ENCODE results near the gene HSF4. TPM values are rescaled to one million over a fixed set of nuclear protein-coding genes. Genes with fewer than 3 reads are reported as not detected.

Gene HSF4
- total and polyA plus RNA-seq, 2 donors, result 4.5 to 75.2 TPM

- WGBS, result 94% methylated on average over 16 of the region's 16 CpGs
- H3K27ac ChIP-seq (ENCODE audit: low read depth), result no peak overlapping the region
These were observed 15.6 kb downstream of the HSF4 start for GRCh38 chr16:67180166-67180565.

GRCh38 chr16:67181346-67181745 lies 16.8 kb downstream of the HSF4 start:
- no peak for DNase-seq (ENCODE audit: extremely low spot score)
- Histone ChIP-seq H3K4me3 (ENCODE audit: low read depth, low read length) (no peak overlapping the region), H3K4me1 (ENCODE audit: insufficient read depth) (no peaks in the 10 kb centered on the region), H3K36me3 (ENCODE audit: insufficient read depth) (no peaks in the 10 kb centered on the region), H3K27ac (ENCODE audit: low read depth) (no peak overlapping the region)
- 24% methylated on average over 2 of the region's 2 CpGs for WGBS

More at GRCh38 chr16:67180166-67180565, 15.6 kb downstream of the HSF4 start:
- no peaks in the 10 kb centered on the region for H3K4me1 ChIP-seq (ENCODE audit: insufficient read depth)
- no peak for DNase-seq (ENCODE audit: extremely low spot score)
- H3K4me3 ChIP-seq (ENCODE audit: low read depth, low read length), result no peak overlapping the region
- H3K36me3 ChIP-seq (ENCODE audit: insufficient read depth), result no peaks in the 10 kb centered on the region

- no peak overlapping the region for H3K27ac ChIP-seq (ENCODE audit: low read depth)
- no peak overlapping the region for H3K4me3 ChIP-seq (ENCODE audit: low read depth, low read length)
- DNase-seq (ENCODE audit: extremely low spot score), result no peak
- H3K36me3 ChIP-seq (ENCODE audit: insufficient read depth), result no peaks in the 10 kb centered on the region
- WGBS, result 90% methylated on average over 2 of the region's 2 CpGs
- H3K4me1 ChIP-seq (ENCODE audit: insufficient read depth), result no peaks in the 10 kb centered on the region
These were observed 17.7 kb downstream of the HSF4 start for GRCh38 chr16:67182288-67182687.

GRCh38 chr16:67183284-67183626 lies 18.7 kb downstream of the HSF4 start:
- H3K4me1 ChIP-seq (ENCODE audit: insufficient read depth), result no peaks in the 10 kb centered on the region
- no peak for DNase-seq (ENCODE audit: extremely low spot score)
- no peak overlapping the region for H3K27ac ChIP-seq (ENCODE audit: low read depth)
- 6% methylated on average over 11 of the region's 11 CpGs for whole genome bisulfite sequencing
- no peaks in the 10 kb centered on the region for H3K36me3 ChIP-seq (ENCODE audit: insufficient read depth)
- no peak overlapping the region for H3K4me3 ChIP-seq (ENCODE audit: low read depth, low read length)

GRCh38 chr16:67183627-67184452 lies 19.3 kb downstream of the HSF4 start, which contains the start of gene MATCAP1:
TSS of gene MATCAP1 (minus strand) at chr16:67183963. CDS start at chr16:67180610, 3,353 bp downstream.
- under 1% methylated on average over 77 of the region's 77 CpGs for WGBS
- H3K27ac ChIP-seq (ENCODE audit: low read depth), result peak within 1 kb of the TSS; percentile 94
- H3K4me1 ChIP-seq (ENCODE audit: insufficient read depth), result no peaks in the 10 kb centered on the region
- peak within 1 kb of the TSS; percentile 46 for H3K4me3 ChIP-seq (ENCODE audit: low read depth, low read length)
- H3K36me3 ChIP-seq (ENCODE audit: insufficient read depth), result no peaks in the 10 kb centered on the region
- DNase-seq (ENCODE audit: extremely low spot score), result peak; percentile 96

GRCh38 chr16:67184453-67184994 lies 20.0 kb downstream of the HSF4 start:
- Histone ChIP-seq H3K4me3 (ENCODE audit: low read depth, low read length) (peak overlapping the region; percentile 46), H3K36me3 (ENCODE audit: insufficient read depth) (no peaks in the 10 kb centered on the region), H3K4me1 (ENCODE audit: insufficient read depth) (no peaks in the 10 kb centered on the region), H3K27ac (ENCODE audit: low read depth) (peak overlapping the region; percentile 94)
- DNase-seq (ENCODE audit: extremely low spot score), result no peak
- 5% methylated on average over 59 of the region's 59 CpGs for WGBS

GRCh38 chr16:67184995-67185650 lies 20.6 kb downstream of the HSF4 start:
- Histone ChIP-seq H3K27ac (ENCODE audit: low read depth) (no peak overlapping the region), H3K4me1 (ENCODE audit: insufficient read depth) (no peaks in the 10 kb centered on the region), H3K4me3 (ENCODE audit: low read depth, low read length) (no peak overlapping the region), H3K36me3 (ENCODE audit: insufficient read depth) (no peaks in the 10 kb centered on the region)
- no peak for DNase-seq (ENCODE audit: extremely low spot score)
- 11% methylated on average over 43 of the region's 43 CpGs for WGBS

- no peak for DNase-seq (ENCODE audit: extremely low spot score)
- no peaks in the 10 kb centered on the region for H3K36me3 ChIP-seq (ENCODE audit: insufficient read depth)
- no peak overlapping the region for H3K27ac ChIP-seq (ENCODE audit: low read depth)
- H3K4me3 ChIP-seq (ENCODE audit: low read depth, low read length), result no peak overlapping the region
- WGBS, result 11% methylated on average over 12 of the region's 12 CpGs
- H3K4me1 ChIP-seq (ENCODE audit: insufficient read depth), result no peaks in the 10 kb centered on the region
These were observed 21.1 kb downstream of the HSF4 start for GRCh38 chr16:67185651-67186134.

GRCh38 chr16:67186550-67186950 lies 22.0 kb downstream of the HSF4 start:
- Histone ChIP-seq H3K4me1 (ENCODE audit: insufficient read depth) (no peaks in the 10 kb centered on the region), H3K27ac (ENCODE audit: low read depth) (no peak overlapping the region), H3K4me3 (ENCODE audit: low read depth, low read length) (no peak overlapping the region), H3K36me3 (ENCODE audit: insufficient read depth) (no peaks in the 10 kb centered on the region)
- no peak for DNase-seq (ENCODE audit: extremely low spot score)
- WGBS, result 42% methylated on average over 5 of the region's 5 CpGs

- WGBS, result 83% methylated on average over 26 of the region's 26 CpGs
- no peak for DNase-seq (ENCODE audit: extremely low spot score)
- H3K36me3 ChIP-seq (ENCODE audit: insufficient read depth), result no peaks in the 10 kb centered on the region
- H3K4me1 ChIP-seq (ENCODE audit: insufficient read depth), result no peaks in the 10 kb centered on the region
- H3K27ac ChIP-seq (ENCODE audit: low read depth), result no peak overlapping the region
- no peak overlapping the region for H3K4me3 ChIP-seq (ENCODE audit: low read depth, low read length)
These were observed 22.8 kb downstream of the HSF4 start for GRCh38 chr16:67187175-67187890.

GRCh38 chr16:67188323-67188722 lies 23.8 kb downstream of the HSF4 start:
- WGBS, result 69% methylated on average over 4 of the region's 4 CpGs
- H3K4me1 ChIP-seq (ENCODE audit: insufficient read depth), result no peaks in the 10 kb centered on the region
- no peak overlapping the region for H3K4me3 ChIP-seq (ENCODE audit: low read depth, low read length)
- no peaks in the 10 kb centered on the region for H3K36me3 ChIP-seq (ENCODE audit: insufficient read depth)
- no peak overlapping the region for H3K27ac ChIP-seq (ENCODE audit: low read depth)
- DNase-seq (ENCODE audit: extremely low spot score), result no peak

GRCh38 chr16:67188798-67189197 lies 24.3 kb downstream of the HSF4 start:
- no peak overlapping the region for H3K27ac ChIP-seq (ENCODE audit: low read depth)
- no peaks in the 10 kb centered on the region for H3K4me1 ChIP-seq (ENCODE audit: insufficient read depth)
- WGBS, result 91% methylated on average over 15 of the region's 15 CpGs
- H3K4me3 ChIP-seq (ENCODE audit: low read depth, low read length), result no peak overlapping the region
- H3K36me3 ChIP-seq (ENCODE audit: insufficient read depth), result no peaks in the 10 kb centered on the region
- DNase-seq (ENCODE audit: extremely low spot score), result no peak

- Histone ChIP-seq H3K4me1 (ENCODE audit: insufficient read depth) (no peaks in the 10 kb centered on the region), H3K27ac (ENCODE audit: low read depth) (no peak within 1 kb of the TSS), H3K36me3 (ENCODE audit: insufficient read depth) (peaks cover 4% of the 10 kb centered on the region), H3K4me3 (ENCODE audit: low read depth, low read length) (no peak within 1 kb of the TSS)
- WGBS, result 35% methylated on average over 6 of the region's 6 CpGs
- no peak for DNase-seq (ENCODE audit: extremely low spot score)
These were observed 25.5 kb downstream of the HSF4 start, which contains the start of gene EXOC3L1 for GRCh38 chr16:67190041-67190440. TSS of gene EXOC3L1 (minus strand) at chr16:67190136. CDS start at chr16:67189676, 460 bp downstream.

Data from urinary bladder (tissue), 4 donors.